ENCODE data around the gene NPNT.

NPNT gene

GRCh38 chr4:105972946-105973621, 77.8 kb downstream of the NPNT start:
- no peak for DNase-seq

DNA sequence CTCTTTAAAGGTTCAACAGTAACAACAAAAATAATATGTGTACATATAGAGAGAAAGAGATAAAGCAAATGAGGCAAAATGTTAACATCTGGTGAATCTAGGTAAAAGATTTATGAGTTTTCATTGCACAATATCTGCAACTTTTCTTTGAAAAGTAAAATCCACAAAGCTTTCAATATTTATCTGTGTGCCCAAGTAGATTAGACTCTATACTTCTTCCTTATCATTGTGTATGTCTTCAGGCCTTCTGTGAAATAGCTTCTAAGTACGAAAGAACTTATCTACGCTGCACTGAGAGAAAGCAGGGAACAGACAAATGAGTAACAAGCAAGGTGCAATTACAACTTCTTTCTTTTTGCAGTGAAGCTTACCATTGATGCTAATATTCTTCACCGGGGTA, 81.6 kb downstream of the NPNT start:
- DNase-seq = no peak

DNA sequence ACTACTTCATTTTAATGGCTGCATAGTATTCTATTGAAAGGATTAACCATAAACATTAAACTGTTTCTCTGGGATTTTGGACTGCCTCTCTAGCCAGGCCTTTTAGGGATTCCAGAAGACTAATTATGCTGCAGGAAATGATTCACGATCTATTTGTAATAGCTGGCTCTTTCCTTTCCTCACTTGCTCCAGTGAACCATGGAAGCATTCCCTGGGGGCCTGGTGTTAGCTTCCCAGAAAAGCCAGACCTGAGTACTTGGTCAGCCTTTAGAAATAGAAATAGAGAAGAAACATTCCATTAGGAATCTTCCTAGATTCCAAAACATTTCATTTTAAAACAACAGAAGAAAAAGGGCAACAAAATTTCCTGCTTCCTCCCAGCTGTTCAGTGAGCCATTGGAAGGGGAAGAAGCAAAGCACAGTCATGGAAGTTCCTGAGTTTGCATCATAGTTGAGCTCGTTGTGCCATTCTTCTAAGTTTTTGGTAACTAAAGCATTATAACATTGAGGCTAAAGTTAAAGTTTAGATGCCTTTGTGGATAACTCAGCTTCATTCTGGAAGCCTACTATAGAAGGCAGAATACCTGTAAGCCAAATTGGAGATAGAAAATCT, 83.5 kb downstream of the NPNT start:
- no peak for DNase-seq

DNA sequence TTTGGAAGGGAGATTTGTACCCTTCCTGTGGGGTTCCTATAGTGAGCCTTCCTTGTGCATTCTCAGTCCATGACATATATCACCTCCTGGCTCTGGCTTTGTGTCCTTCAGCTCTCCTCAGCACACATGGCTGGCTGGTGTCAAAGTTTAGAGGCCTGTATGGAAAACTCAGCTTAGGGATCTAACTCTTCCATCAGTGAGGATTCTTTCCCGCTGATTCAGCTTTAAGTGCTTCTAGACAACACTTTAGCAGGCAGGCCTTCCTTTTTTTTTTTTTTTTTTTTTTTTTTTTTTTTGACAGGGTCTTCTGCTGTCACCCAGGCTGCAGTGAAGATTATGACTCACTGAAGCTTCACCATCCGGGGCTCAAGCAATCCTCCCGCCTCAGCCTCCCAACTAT, 84.2 kb downstream of the NPNT start:
- DNase-seq = no peak

DNA sequence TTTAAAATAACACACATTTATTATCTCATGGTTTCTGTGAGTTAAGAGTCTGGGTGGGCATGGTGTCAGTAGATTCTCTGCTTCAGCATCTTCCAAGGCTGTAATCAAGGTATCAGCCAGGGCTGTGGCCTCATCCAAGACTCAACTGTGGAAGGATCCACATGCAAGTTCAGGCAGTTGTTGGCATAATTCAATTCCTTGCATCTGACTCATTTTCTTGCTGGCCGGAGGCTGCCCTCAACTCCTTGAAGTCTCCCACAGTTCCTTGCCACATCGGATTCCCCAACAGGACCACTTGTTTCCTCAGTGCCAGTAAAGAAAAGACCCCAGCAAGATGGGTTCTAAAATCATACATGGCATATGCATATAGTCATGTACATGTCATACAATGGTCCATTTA, 93.4 kb downstream of the NPNT start:
- no peak for DNase-seq

DNA sequence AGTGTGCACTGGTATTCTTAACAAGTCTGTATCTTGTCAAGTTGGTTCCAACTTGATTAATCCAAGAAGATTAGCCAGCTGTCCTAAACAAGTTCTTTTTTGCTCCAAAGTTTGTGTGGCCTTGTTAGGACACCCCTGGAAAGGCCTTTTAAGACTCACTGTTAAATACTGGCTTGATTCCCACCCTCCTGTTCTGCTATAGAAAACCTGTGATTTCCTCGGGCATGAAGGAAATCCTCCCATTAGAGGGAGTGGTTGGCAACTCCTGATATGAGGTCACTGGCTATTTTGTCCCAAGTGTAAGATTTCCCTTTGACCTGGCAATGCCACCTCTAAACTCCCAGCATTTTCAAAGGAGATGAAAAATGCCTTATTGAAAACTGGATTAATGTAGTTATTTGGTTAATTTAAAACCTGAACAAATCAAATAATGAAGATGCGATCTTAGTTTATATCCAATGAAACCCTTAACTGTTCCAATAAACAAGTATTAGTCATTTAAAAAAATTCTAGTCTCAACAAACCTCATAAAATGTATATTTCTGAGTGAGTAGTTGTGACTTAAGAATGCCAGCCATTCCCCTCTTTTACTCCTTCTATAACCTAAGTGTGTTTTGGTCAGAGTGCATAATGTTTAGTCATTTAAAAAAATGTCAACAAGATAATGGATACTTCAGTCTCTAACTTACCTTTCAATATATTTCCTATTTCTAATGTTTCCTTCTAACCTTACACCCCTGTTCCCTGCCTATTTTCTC, 94.4 kb downstream of the NPNT start:
- DNase-seq = no peak

DNA sequence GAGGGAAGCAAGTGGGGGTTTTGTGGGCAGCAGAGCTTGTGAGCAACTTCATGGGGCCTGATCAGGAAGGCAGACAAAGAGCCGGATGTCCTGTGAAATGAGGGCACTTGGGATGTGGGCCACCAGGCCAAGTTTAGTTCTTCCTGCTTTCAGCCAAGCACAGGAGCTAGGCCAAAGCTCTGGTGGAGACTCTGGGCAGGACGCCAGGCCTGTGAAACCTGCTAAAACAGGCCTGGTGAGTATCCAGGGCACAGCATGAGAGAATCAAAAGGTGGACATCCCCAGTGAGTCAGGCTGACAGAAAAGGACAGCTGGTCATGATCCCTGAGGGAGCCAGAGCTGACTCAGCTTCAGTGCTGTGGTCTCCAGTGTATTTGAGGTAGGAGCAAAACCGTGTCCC, 95.7 kb downstream of the NPNT start:
- DNase-seq = no peak

- no peak for DNase-seq
Measured at GRCh38 chr4:105991726-105992125, 96.5 kb downstream of the NPNT start.

- no peak for DNase-seq
Measured at GRCh38 chr4:105992641-105993305, 97.5 kb downstream of the NPNT start.

DNA sequence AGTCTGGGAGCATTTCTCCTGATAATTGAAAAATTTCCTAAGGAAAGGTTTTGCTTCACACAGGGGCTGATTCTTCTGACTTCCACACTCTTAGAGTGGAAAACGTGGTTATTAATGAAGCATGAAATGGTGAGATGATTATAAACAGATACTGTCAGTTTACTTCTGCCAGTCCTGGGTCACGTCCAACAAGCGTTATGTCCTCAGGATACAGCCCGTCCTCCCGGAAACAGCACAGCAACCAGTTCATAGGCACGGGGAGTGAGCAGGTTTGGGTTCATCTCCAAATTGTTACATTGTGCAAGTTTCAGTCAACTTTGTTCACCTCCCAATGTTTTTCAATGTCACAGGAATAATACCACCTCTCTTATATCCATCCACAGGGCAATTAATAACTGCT, 98.8 kb downstream of the NPNT start:
- no peak for DNase-seq

DNA sequence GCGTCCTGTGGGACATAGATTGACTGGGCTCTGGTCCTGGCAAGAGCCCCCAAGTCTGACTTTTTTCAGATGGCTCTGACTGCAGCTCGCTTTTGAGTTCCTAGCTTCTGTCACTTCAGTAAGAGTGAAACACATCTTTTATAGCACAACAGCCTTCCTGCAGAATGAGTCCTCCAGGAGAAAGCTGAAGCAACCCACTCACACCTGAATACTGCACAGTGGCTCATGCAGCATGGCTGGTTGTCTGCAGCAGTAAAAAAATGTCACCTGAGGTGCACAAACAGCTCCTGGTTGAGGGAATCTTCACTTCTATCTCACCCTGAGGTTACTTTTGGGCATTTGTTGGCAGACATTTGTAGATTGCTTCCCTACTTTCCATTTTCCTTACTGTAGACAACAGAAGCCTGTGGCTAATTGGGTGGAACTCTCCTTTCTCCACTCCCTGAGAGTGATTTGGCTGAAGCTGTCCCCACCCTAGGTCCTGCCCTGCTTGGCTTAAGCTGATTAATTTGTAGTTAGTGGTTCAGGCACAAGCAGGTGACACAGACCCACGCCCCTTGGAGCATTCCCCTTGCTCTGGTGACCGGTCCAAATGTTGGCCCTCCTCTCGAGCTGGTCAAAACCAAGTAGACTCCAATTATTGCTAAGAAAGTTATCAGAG, 99.7 kb downstream of the NPNT start:
- no peak for DNase-seq

DNA sequence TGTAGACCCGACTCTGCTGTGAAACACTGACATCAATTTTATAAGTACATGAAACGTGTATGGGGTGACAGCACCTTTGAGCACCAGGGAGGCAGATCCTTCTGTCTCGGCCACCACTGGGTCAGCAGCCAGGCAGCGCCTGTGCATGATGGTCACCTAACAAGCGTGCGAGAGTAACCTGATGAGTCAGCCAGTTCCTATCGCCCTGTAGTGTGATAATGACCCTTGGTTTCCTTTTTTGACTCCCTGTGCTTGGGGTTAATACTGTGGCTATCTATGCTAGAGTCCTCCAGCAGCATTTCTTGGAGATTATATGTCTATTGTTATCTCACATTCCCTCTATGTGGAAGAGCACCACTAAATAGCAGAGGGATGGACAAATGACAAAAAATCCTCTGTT, 101.6 kb downstream of the NPNT start:
- no peak for DNase-seq

DNA sequence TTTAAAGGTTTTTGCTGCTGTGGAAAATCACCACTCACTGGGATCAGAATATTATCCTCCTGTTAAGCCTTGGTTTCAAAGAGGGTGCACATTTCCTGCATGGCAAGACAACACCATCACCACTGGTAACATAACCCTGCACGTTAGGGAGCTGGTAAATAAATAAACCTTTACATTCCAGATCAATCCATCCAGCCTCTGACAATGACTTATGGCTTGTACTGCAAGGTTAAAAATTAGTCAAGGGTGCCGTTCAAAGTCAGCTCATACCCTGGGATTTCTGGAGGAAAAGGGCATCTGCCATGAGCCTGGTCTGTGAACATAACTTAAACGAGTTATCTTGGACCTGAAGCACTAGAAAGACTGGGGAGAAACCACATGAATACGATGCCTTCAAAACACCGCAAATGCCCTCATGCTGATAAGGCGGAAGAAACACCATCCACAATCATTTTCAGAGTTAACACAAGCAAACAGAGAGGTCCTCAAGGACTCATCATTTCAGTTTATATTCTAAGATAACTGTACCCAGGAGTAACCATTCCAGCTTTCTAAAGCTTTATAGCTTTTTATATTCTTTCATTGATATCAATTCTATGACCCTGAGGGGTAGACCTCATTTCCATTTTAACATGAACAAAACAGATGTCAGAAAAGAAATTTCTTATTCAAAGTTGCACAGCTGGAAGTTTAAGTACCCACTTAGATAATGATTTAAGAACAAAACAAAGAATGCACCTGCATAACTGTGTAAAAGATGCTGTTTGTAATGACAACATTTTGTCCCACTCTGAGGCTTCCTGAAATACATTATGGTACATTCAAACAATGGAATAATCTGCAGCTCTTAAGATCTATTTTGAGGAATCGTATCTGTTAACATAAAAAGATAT, 103.1 kb downstream of the NPNT start:
- DNase-seq = no peak

- no peak for DNase-seq
Measured at GRCh38 chr4:106002994-106003393, 107.7 kb downstream of the NPNT start.

- DNase-seq = no peak
Measured at GRCh38 chr4:106010761-106011160, 115.5 kb downstream of the NPNT start.

- no peak for DNase-seq
Measured at GRCh38 chr4:106011387-106011786, 116.1 kb downstream of the NPNT start.

- no peak for DNase-seq
Measured at GRCh38 chr4:106017975-106018374, 122.7 kb downstream of the NPNT start.

- DNase-seq = no peak
Measured at GRCh38 chr4:106019771-106020170, 124.5 kb downstream of the NPNT start.
